ENCODE measurements around the gene ABO. TPM values are rescaled to one million over a fixed set of nuclear protein-coding genes. Genes with fewer than 3 reads are reported as not detected.
A peak's percentile ranks its signal among the peaks of the same experiment; 100 is the strongest.
"Not testable (repeated sequence)": the region's sequence is repeated elsewhere in the genome, so short reads cannot be mapped to it uniquely, and the experiment has no call there.

The ABO gene
- total and polyA plus RNA-seq, 2 donors from 2014 or later, result 25.0 to 29.0 TPM

GRCh38 chr9:133230093-133230492, 44.9 kb downstream of the ABO start:
- H3K27me3 ChIP-seq (ENCODE audit: control insufficient read depth, insufficient read depth, low read length), result no peaks in the 10 kb centered on the region
- no peak for FAIRE-seq

DNA sequence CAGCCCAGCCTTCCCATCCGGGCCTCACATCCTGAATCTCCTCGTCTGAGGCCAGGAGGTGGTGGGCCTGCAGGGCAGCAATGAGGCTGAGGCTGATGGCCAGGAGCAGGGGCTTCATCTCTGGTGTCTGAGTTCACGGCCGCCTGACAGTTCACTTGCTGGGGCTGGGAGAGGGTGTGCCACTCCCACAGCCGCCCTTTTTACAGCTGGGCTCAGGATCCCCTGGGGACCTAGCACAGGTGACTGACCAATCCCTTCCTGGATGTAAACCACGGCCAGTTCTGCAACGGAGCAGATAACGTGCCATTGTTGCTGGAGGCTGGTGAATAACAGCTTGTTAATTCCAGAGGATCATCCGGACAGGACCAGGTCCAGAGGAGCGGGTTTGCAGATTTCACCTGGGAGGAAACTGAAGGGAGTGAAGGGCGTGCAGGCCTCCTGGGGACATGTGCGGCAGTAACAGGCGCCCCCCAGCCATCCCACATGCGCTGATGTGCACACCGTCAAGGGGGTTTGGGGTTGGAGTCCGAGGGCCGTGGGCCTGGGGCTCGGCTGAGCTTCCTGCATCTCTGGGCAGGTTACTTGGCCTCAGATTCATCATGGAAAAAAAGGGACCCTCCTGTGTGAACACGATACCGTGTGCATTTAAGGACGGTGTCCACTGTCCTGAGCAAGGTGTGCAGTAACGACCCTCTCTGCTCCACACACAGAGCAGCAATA, 46.4 kb downstream of the ABO start:
- H3K9ac ChIP-seq (ENCODE audit: low read length in 3 of 3); FAIRE-seq; intact Hi-C loops (cut with DNase I); H3K4me1 ChIP-seq (ENCODE audit: control insufficient read depth in 2 of 3, insufficient read depth in 2 of 3, low read depth in 1 of 3, low read length in 3 of 3); H3K9me3 ChIP-seq (ENCODE audit: control insufficient read depth in 2 of 3, insufficient read depth in 1 of 3, low read length in 3 of 3); H3K27me3 ChIP-seq (ENCODE audit: control insufficient read depth, insufficient read depth, low read length); H3K36me3 ChIP-seq (ENCODE audit: control insufficient read depth in 2 of 3, insufficient read depth in 3 of 3, low read length in 3 of 3); H3K27ac ChIP-seq (ENCODE audit: low read depth in 2 of 2, low read length in 2 of 2); H3K4me3 ChIP-seq (ENCODE audit: low read length in 3 of 3): not testable (repeated sequence)
- DNase-seq, result peak in 1 of 5 donors; percentile 55

More at GRCh38 chr9:133230093-133230492, 44.9 kb downstream of the ABO start:
- intact Hi-C loops (cut with DNase I), result no loop called here
- TF ChIP-seq, protein P1, sequence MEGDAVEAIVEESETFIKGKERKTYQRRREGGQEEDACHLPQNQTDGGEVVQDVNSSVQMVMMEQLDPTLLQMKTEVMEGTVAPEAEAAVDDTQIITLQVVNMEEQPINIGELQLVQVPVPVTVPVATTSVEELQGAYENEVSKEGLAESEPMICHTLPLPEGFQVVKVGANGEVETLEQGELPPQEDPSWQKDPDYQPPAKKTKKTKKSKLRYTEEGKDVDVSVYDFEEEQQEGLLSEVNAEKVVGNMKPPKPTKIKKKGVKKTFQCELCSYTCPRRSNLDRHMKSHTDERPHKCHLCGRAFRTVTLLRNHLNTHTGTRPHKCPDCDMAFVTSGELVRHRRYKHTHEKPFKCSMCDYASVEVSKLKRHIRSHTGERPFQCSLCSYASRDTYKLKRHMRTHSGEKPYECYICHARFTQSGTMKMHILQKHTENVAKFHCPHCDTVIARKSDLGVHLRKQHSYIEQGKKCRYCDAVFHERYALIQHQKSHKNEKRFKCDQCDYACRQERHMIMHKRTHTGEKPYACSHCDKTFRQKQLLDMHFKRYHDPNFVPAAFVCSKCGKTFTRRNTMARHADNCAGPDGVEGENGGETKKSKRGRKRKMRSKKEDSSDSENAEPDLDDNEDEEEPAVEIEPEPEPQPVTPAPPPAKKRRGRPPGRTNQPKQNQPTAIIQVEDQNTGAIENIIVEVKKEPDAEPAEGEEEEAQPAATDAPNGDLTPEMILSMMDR (IDR thresholded peaks at IDR 0.05; ENCODE audit: borderline replicate concordance, extremely low read depth, insufficient read depth), result no peak
- Histone ChIP-seq H3K36me3 (ENCODE audit: control insufficient read depth in 2 of 3, insufficient read depth in 3 of 3, low read length in 3 of 3) (no peaks in the 10 kb centered on the region), H3K4me3 (ENCODE audit: low read length in 3 of 3) (no peak overlapping the region), H3K4me1 (ENCODE audit: control insufficient read depth in 2 of 3, insufficient read depth in 2 of 3, low read depth in 1 of 3, low read length in 3 of 3) (no peaks in the 10 kb centered on the region), H3K27ac (ENCODE audit: low read depth in 2 of 2, low read length in 2 of 2) (no peak overlapping the region), H3K9me3 (ENCODE audit: control insufficient read depth in 2 of 3, insufficient read depth in 1 of 3, low read length in 3 of 3) (peaks cover 0 to 2% (median 0%) of the 10 kb centered on the region in 3 donors), H3K9ac (ENCODE audit: low read length in 3 of 3) (no peak overlapping the region)
- DNase-seq, result no peak

GRCh38 chr9:133227996-133228395, 47.0 kb downstream of the ABO start:
- H3K9ac ChIP-seq (ENCODE audit: low read length in 3 of 3); H3K36me3 ChIP-seq (ENCODE audit: control insufficient read depth in 2 of 3, insufficient read depth in 3 of 3, low read length in 3 of 3); intact Hi-C loops (cut with DNase I); H3K27ac ChIP-seq (ENCODE audit: low read depth in 2 of 2, low read length in 2 of 2); H3K27me3 ChIP-seq (ENCODE audit: control insufficient read depth, insufficient read depth, low read length); H3K4me3 ChIP-seq (ENCODE audit: low read length in 3 of 3); FAIRE-seq; H3K9me3 ChIP-seq (ENCODE audit: control insufficient read depth in 2 of 3, insufficient read depth in 1 of 3, low read length in 3 of 3); H3K4me1 ChIP-seq (ENCODE audit: control insufficient read depth in 2 of 3, insufficient read depth in 2 of 3, low read depth in 1 of 3, low read length in 3 of 3): not testable (repeated sequence)
- peak in 1 of 5 donors; percentile 56 for DNase-seq

DNA sequence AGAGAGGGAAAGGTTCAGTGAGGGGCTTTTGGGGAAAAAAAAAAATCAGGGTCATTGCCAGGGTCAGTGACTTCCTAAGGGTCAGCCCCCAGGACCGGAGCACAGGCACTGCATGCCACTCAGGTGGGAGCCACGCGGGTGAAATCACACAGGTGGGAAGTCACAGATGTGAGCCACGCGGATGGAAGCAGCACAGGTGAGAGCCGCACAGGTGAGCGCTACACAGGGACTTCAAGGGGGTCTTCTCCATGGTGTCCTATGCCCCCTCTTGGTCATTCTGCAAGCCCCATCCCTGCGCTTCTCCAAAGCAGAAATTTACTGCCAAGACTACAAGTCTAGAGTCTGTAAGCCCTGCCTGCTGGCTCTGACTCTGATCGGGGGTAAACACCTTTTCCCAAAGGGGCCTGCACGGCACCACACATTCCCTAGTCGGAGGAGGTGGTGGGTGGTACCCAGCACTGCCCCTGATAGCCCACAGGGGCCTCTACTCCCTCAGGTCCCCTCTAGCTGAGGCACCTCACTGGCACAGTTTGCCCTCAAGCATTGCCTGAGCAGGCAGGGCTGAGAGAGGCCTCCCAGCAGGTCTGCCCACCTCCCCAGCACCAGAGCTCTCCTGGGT, 47.6 kb downstream of the ABO start:
- H3K4me1 ChIP-seq (ENCODE audit: control insufficient read depth in 2 of 3, insufficient read depth in 2 of 3, low read depth in 1 of 3, low read length in 3 of 3), result no peaks in the 10 kb centered on the region
- H3K9me3 ChIP-seq (ENCODE audit: control insufficient read depth in 2 of 3, insufficient read depth in 1 of 3, low read length in 3 of 3), result peaks cover 0 to 2% (median 0%) of the 10 kb centered on the region in 3 donors
- peak in 1 of 5 donors; percentile 52 for DNase-seq
- H3K27ac ChIP-seq (ENCODE audit: low read depth in 2 of 2, low read length in 2 of 2), result no peak overlapping the region
- no peak overlapping the region for H3K9ac ChIP-seq (ENCODE audit: low read length in 3 of 3)
- TF ChIP-seq, protein P1 (IDR thresholded peaks at IDR 0.05; ENCODE audit: borderline replicate concordance, extremely low read depth, insufficient read depth), result no peak
- H3K27me3 ChIP-seq (ENCODE audit: control insufficient read depth, insufficient read depth, low read length), result no peaks in the 10 kb centered on the region
- no peak overlapping the region for H3K4me3 ChIP-seq (ENCODE audit: low read length in 3 of 3)
- intact Hi-C loops (cut with DNase I), result no loop called here
- no peaks in the 10 kb centered on the region for H3K36me3 ChIP-seq (ENCODE audit: control insufficient read depth in 2 of 3, insufficient read depth in 3 of 3, low read length in 3 of 3)
- FAIRE-seq, result no peak
